Naive thymus-derived CD4-positive, alpha-beta T cell (primary cell): ENCODE data around the gene INTS12. TPM values are rescaled to one million over a fixed set of nuclear protein-coding genes. Genes with fewer than 3 reads are reported as not detected.
"Not testable (repeated sequence)": the region's sequence is repeated elsewhere in the genome, so short reads cannot be mapped to it uniquely, and the experiment has no call there.

ENCODE experiments used
- ATAC-seq: fragments of 150-1000 bp; cut with Tn5 transposase; 2 replicates; pipeline ENCODE4 v1.10.0; 2021; ENCODE audit warnings: mild to moderate bottlenecking, moderate library complexity
- CTCF ChIA-PET: fragments of 350-600 bp; sonication (Branson Sonifier 250); formaldehyde crosslinking; loops from one replicate; lab custom pipeline; 2021; ENCODE audit warnings: antibody characterized with exemption; lab: Charles Lee
- POLR2A ChIA-PET: fragments of 350-600 bp; sonication (Branson Sonifier 250); formaldehyde crosslinking; loops from one replicate; lab custom pipeline; 2021; ENCODE audit warnings: antibody characterized with exemption, inconsistent platforms; lab: Charles Lee
- DNase-seq, 9 donors: peaks; one replicate each; pipeline versions ENCODE4 v3.0.0 to v3.0.0-alpha.2; 2020 to 2022; ENCODE audit warnings: mixed read lengths in 1 of 9
- H3K27ac ChIP-seq: one replicate; pipeline ENCODE4 v1.7.0; 2013; ENCODE audit warnings: mild to moderate bottlenecking, low read depth, low read length, moderate library complexity
- H3K27me3 ChIP-seq, 2 donors: one replicate each; pipeline ENCODE4 v1.7.0; 2013; ENCODE audit warnings: low read length in 2 of 2, mild to moderate bottlenecking in 2 of 2, moderate library complexity in 2 of 2; ENCODE audit not compliant: control insufficient read depth in 2 of 2, insufficient read depth in 2 of 2
- H3K36me3 ChIP-seq, 3 experiments: 1 replicate in 2 of 3; 2 replicates in 1 of 3; pipeline ENCODE4 v1.7.0; 2013; ENCODE audit warnings: low read length in 3 of 3, mild to moderate bottlenecking in 3 of 3, moderate library complexity in 1 of 3; ENCODE audit not compliant: insufficient read depth in 3 of 3, control insufficient read depth in 2 of 3
- H3K4me1 ChIP-seq, 2 donors: one replicate each; pipeline ENCODE4 v1.7.0; 2013; ENCODE audit warnings: low read length in 2 of 2, mild to moderate bottlenecking in 2 of 2, moderate library complexity in 1 of 2; ENCODE audit not compliant: control insufficient read depth in 2 of 2, insufficient read depth in 2 of 2
- H3K4me3 ChIP-seq: 2 replicates; pipeline ENCODE4 v1.7.0; 2013; ENCODE audit warnings: mild to moderate bottlenecking, low read length
- H3K9me3 ChIP-seq, 3 experiments: 1 replicate in 2 of 3; 2 replicates in 1 of 3; pipeline ENCODE4 v1.7.0; 2013; ENCODE audit warnings: low read length in 3 of 3; ENCODE audit not compliant: control insufficient read depth in 2 of 3
- H3K27ac Mint-ChIP-seq, 9 donors: one replicate each; pipeline ENCODE4 v1.8.0; 2020 to 2022; ENCODE audit warnings: mixed read lengths in 9 of 9, mild to moderate bottlenecking in 8 of 9, moderate library complexity in 5 of 9, inconsistent platforms in 2 of 9
- H3K27me3 Mint-ChIP-seq, 5 donors: one replicate each; pipeline ENCODE4 v1.8.0; 2021 to 2022; ENCODE audit warnings: mixed read lengths in 5 of 5, mild to moderate bottlenecking in 1 of 5
- H3K36me3 Mint-ChIP-seq, 5 donors: one replicate each; pipeline ENCODE4 v1.8.0; 2020 to 2022; ENCODE audit warnings: mixed read lengths in 5 of 5, mild to moderate bottlenecking in 3 of 5, inconsistent platforms in 1 of 5
- H3K4me1 Mint-ChIP-seq, 7 donors: one replicate each; pipeline ENCODE4 v1.8.0; 2020 to 2022; ENCODE audit warnings: mixed read lengths in 7 of 7, mild to moderate bottlenecking in 3 of 7, inconsistent platforms in 1 of 7
- H3K4me3 Mint-ChIP-seq, 10 donors: one replicate each; pipeline ENCODE4 v1.8.0; 2020 to 2022; ENCODE audit warnings: mild to moderate bottlenecking in 10 of 10, mixed read lengths in 10 of 10, moderate library complexity in 6 of 10, inconsistent platforms in 2 of 10
- H3K9me3 Mint-ChIP-seq, 11 donors: one replicate each; pipeline ENCODE4 v1.8.0; 2020 to 2022; ENCODE audit warnings: mixed read lengths in 11 of 11, mild to moderate bottlenecking in 4 of 11, inconsistent platforms in 1 of 11, moderate library complexity in 1 of 11
- intact Hi-C, 2 donors: fragments of 100-400 bp; cut with micrococcal nuclease; formaldehyde crosslinking; loops; one replicate each; pipeline ENCODE4 v1.15.1; 2023
- polyA plus RNA-seq, 2 donors: library from polyadenylated mRNA; unstranded; fragments of 300-500 nt; fragmentation: Illumina TruSeq; gene quantifications; one replicate each; pipeline ENCODE4 v1.2.3, GENCODE V29; 2021
- total RNA-seq, 6 experiments: library from RNA in 5 of 6; stranded (reverse) in 5 of 6; gene quantifications; 1 replicate in 5 of 6; 2 replicates in 1 of 6; pipeline ENCODE4 v1.2.3 and lab custom pipeline; 2021 to 2026

The INTS12 gene
- total and polyA plus RNA-seq, 7 experiments from 2014 or later: 14.8 to 40.9 (median 18.5) TPM

DNA sequence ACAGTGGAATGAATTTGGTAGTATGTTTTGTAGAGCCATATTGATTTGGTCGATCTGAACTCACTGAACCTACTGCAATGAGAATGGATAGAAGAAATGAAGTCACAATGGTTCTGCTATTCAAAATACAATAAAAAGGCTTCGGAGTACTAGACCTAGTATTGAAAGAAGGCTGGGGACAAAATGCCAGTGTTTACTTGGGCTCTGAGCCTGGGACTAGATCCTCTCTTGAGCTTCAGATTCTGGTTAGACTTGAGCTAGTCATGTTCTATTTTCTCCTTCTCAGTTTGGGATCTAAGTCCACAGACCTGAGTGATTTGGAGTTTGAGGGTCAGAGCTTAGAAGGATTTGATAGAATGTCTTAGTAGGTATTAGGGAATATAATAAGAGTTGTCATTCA lies 9.9 kb downstream of the INTS12 start:
- ChIA-PET POLR2A (no interaction called here), CTCF (interaction anchor here (0.5 kb wide), 1 partner anchor 69 kb away, joined by 4 read pairs; no protein-coding TSS in a partner anchor)
- intact Hi-C loops: loop anchor here in 1 of 2 donors (2.0 kb wide), 1 partner anchor 14 kb away; no protein-coding TSS in a partner anchor
- Histone ChIP-seq H3K27me3 (no peaks in the 10 kb centered on the region), H3K27ac (no peak overlapping the region), H3K9me3 (no peaks in the 10 kb centered on the region), H3K4me1 (peaks cover 0 to 3% of the 10 kb centered on the region in 2 donors), H3K4me3 (no peak overlapping the region), H3K36me3 (peaks cover 5 to 26% (median 5%) of the 10 kb centered on the region in 3 experiments)
- H3K9me3 Mint-ChIP-seq: no peaks in the 10 kb centered on the region
- no peak overlapping the region for H3K4me3 Mint-ChIP-seq
- H3K4me1 Mint-ChIP-seq: peaks cover 8 to 23% (median 17%) of the 10 kb centered on the region in 7 donors
- H3K36me3 Mint-ChIP-seq: peaks cover 6 to 29% (median 18%) of the 10 kb centered on the region in 5 donors
- H3K27ac Mint-ChIP-seq: no peak overlapping the region
- H3K27me3 Mint-ChIP-seq: no peaks in the 10 kb centered on the region
- ATAC-seq: no peak
- DNase-seq: no peak

- ATAC-seq, H3K4me1 ChIP-seq, H3K27ac Mint-ChIP-seq, H3K4me3 ChIP-seq, intact Hi-C loops, DNase-seq, H3K9me3 Mint-ChIP-seq, H3K9me3 ChIP-seq, POLR2A ChIA-PET, H3K4me3 Mint-ChIP-seq, H3K27ac ChIP-seq, H3K27me3 ChIP-seq, H3K27me3 Mint-ChIP-seq: not testable (repeated sequence)
- Mint-ChIP-seq H3K4me1 (peaks cover 8 to 19% (median 13%) of the 10 kb centered on the region in 7 donors), H3K36me3 (peaks cover 9 to 40% (median 27%) of the 10 kb centered on the region in 5 donors)
- CTCF ChIA-PET: interaction anchor here (0.7 kb wide), 1 partner anchor 15 kb away, joined by 3 read pairs; no protein-coding TSS in a partner anchor
- H3K36me3 ChIP-seq: peaks cover 5 to 42% (median 5%) of the 10 kb centered on the region in 3 experiments
These were observed 12.7 kb downstream of the INTS12 start for GRCh38 chr4:105695832-105696231.

- intact Hi-C loops, H3K9me3 ChIP-seq, H3K9me3 Mint-ChIP-seq, H3K27ac ChIP-seq, POLR2A ChIA-PET, H3K4me3 ChIP-seq, ATAC-seq, DNase-seq, H3K27me3 ChIP-seq, H3K27me3 Mint-ChIP-seq, H3K4me3 Mint-ChIP-seq, H3K4me1 ChIP-seq: not testable (repeated sequence)
- CTCF ChIA-PET: interaction anchor here (0.7 kb wide), 1 partner anchor 16 kb away, joined by 3 read pairs; no protein-coding TSS in a partner anchor
- H3K36me3 Mint-ChIP-seq: peaks cover 9 to 45% (median 29%) of the 10 kb centered on the region in 5 donors
- peaks cover 5 to 44% (median 5%) of the 10 kb centered on the region in 3 experiments for H3K36me3 ChIP-seq
- peak overlapping the region in 1 of 9 donors; percentile 36 for H3K27ac Mint-ChIP-seq
- H3K4me1 Mint-ChIP-seq: peaks cover 3 to 13% (median 7%) of the 10 kb centered on the region in 7 donors
These were observed 13.7 kb downstream of the INTS12 start for GRCh38 chr4:105694812-105695211.

GRCh38 chr4:105686571-105686970 lies 21.9 kb downstream of the INTS12 start:
- DNase-seq (no peak), ATAC-seq (no peak)
- no peaks in the 10 kb centered on the region for H3K4me1 ChIP-seq
- H3K9me3 ChIP-seq: no peaks in the 10 kb centered on the region
- H3K4me3 ChIP-seq: no peak overlapping the region
- Mint-ChIP-seq H3K36me3 (peaks cover 0 to 45% (median 23%) of the 10 kb centered on the region in 5 donors), H3K9me3 (no peaks in the 10 kb centered on the region), H3K4me1 (peaks cover 0 to 5% (median 0%) of the 10 kb centered on the region in 7 donors), H3K27me3 (no peaks in the 10 kb centered on the region), H3K4me3 (no peak overlapping the region), H3K27ac (no peak overlapping the region)
- H3K36me3 ChIP-seq: peaks cover 6 to 44% (median 13%) of the 10 kb centered on the region in 3 experiments
- intact Hi-C loops: no loop called here
- no peaks in the 10 kb centered on the region for H3K27me3 ChIP-seq
- ChIA-PET CTCF (no interaction called here), POLR2A (no interaction called here)
- H3K27ac ChIP-seq: no peak overlapping the region

GRCh38 chr4:105683038-105683437 lies 25.5 kb downstream of the INTS12 start:
- no peak overlapping the region for H3K27ac Mint-ChIP-seq
- intact Hi-C loops: no loop called here
- H3K27me3 Mint-ChIP-seq: no peaks in the 10 kb centered on the region
- no peak overlapping the region for H3K4me3 ChIP-seq
- ATAC-seq (no peak), DNase-seq (no peak)
- H3K36me3 Mint-ChIP-seq: peaks cover 0 to 28% (median 17%) of the 10 kb centered on the region in 5 donors
- H3K4me1 ChIP-seq: no peaks in the 10 kb centered on the region
- no peaks in the 10 kb centered on the region for H3K9me3 Mint-ChIP-seq
- H3K27me3 ChIP-seq: no peaks in the 10 kb centered on the region
- no peak overlapping the region for H3K27ac ChIP-seq
- H3K36me3 ChIP-seq: peaks cover under 1 to 21% (median 9%) of the 10 kb centered on the region in 3 experiments
- no peaks in the 10 kb centered on the region for H3K4me1 Mint-ChIP-seq
- H3K9me3 ChIP-seq: no peaks in the 10 kb centered on the region
- H3K4me3 Mint-ChIP-seq: no peak overlapping the region
- CTCF ChIA-PET: no interaction called here
- POLR2A ChIA-PET: no interaction called here

GRCh38 chr4:105679186-105679585 lies 29.3 kb downstream of the INTS12 start:
- Histone ChIP-seq H3K4me3 (no peak overlapping the region), H3K4me1 (no peaks in the 10 kb centered on the region), H3K27me3 (no peaks in the 10 kb centered on the region), H3K36me3 (peaks cover 0 to 5% (median 0%) of the 10 kb centered on the region in 3 experiments), H3K9me3 (no peaks in the 10 kb centered on the region), H3K27ac (no peak overlapping the region)
- intact Hi-C loops: no loop called here
- Mint-ChIP-seq H3K4me1 (no peaks in the 10 kb centered on the region), H3K36me3 (peaks cover 0 to 20% (median 10%) of the 10 kb centered on the region in 5 donors), H3K4me3 (no peak overlapping the region), H3K27me3 (no peaks in the 10 kb centered on the region), H3K9me3 (no peaks in the 10 kb centered on the region), H3K27ac (no peak overlapping the region)
- ATAC-seq (no peak), DNase-seq (no peak)
- ChIA-PET POLR2A (no interaction called here), CTCF (no interaction called here)

GRCh38 chr4:105677709-105678108 lies 30.8 kb downstream of the INTS12 start:
- DNase-seq (no peak), ATAC-seq (no peak)
- ChIA-PET CTCF (no interaction called here), POLR2A (no interaction called here)
- Histone ChIP-seq H3K27me3 (no peaks in the 10 kb centered on the region), H3K36me3 (peaks cover 0 to 2% (median 0%) of the 10 kb centered on the region in 3 experiments), H3K27ac (no peak overlapping the region), H3K9me3 (no peaks in the 10 kb centered on the region), H3K4me3 (no peak overlapping the region), H3K4me1 (no peaks in the 10 kb centered on the region)
- H3K4me3 Mint-ChIP-seq: no peak overlapping the region
- no peaks in the 10 kb centered on the region for H3K4me1 Mint-ChIP-seq
- intact Hi-C loops: no loop called here
- H3K36me3 Mint-ChIP-seq: peaks cover 0 to 14% (median 6%) of the 10 kb centered on the region in 5 donors
- H3K27me3 Mint-ChIP-seq: peaks cover 0 to 7% (median 5%) of the 10 kb centered on the region in 5 donors
- no peak overlapping the region for H3K27ac Mint-ChIP-seq
- H3K9me3 Mint-ChIP-seq: no peaks in the 10 kb centered on the region
